T-cell (primary cell): ENCODE data around the gene LDLRAD1. TPM values are rescaled to one million over a fixed set of nuclear protein-coding genes. Genes with fewer than 3 reads are reported as not detected.

Experiments
- ATAC-seq, 4 experiments: fragments of 200-7000 bp in 3 of 4; fragments of 150-1000 bp in 1 of 4; cut with Tn5 transposase; replicated peaks in 1 of 4; 1 replicate in 3 of 4; 2 replicates in 1 of 4; pipeline ENCODE4 v1.10.0; 2021; ENCODE audit warnings: moderate library complexity in 3 of 4, mild to moderate bottlenecking in 2 of 4, moderate number of reproducible peaks in 1 of 4
- CTCF ChIA-PET, 2 donors: fragments of 300-600 bp; sonication (Branson Sonifier 250); formaldehyde crosslinking; loops; one replicate each; lab custom pipeline; 2022; ENCODE audit warnings: antibody characterized with exemption in 2 of 2; lab: Charles Lee
- POLR2A ChIA-PET, 2 donors: fragments of 300-600 bp; sonication (Branson Sonifier 250); formaldehyde crosslinking; loops; one replicate each; lab custom pipeline; 2022; ENCODE audit warnings: antibody characterized with exemption in 2 of 2; lab: Charles Lee
- DNase-seq, 35 experiments: peaks; one replicate each; pipeline versions ENCODE4 v3.0.0 to v3.0.0-alpha.2; 2013 to 2023
- H3K27ac ChIP-seq: one replicate; pipeline ENCODE4 v1.5.1; 2013; ENCODE audit warnings: low read length
- H3K27me3 ChIP-seq, 2 experiments: replicated peaks in 1 of 2; 1 replicate in 1 of 2; 2 replicates in 1 of 2; pipeline versions ENCODE4 v1.6.1 to v1.7.0; 2013; ENCODE audit warnings: low read length in 1 of 2, mixed read lengths in 1 of 2; ENCODE audit not compliant: control insufficient read depth in 2 of 2, insufficient read depth in 2 of 2; ENCODE audit errors: extremely low read depth in 1 of 2
- H3K36me3 ChIP-seq, 2 donors: 1 replicate in 1 of 2; 2 replicates in 1 of 2; pipeline versions ENCODE4 v1.6.1 to v1.7.0; 2013; ENCODE audit warnings: low read length in 1 of 2; ENCODE audit not compliant: control insufficient read depth in 2 of 2, insufficient read depth in 1 of 2; ENCODE audit errors: extremely low read depth in 1 of 2
- H3K4me1 ChIP-seq, 2 experiments: 1 replicate in 1 of 2; 2 replicates in 1 of 2; pipeline versions ENCODE4 v1.6.1 to v1.7.0; 2013; ENCODE audit warnings: low read length in 2 of 2, mixed read lengths in 1 of 2; ENCODE audit not compliant: insufficient read depth in 2 of 2, control insufficient read depth in 1 of 2; ENCODE audit errors: extremely low read depth in 1 of 2
- H3K4me3 ChIP-seq, 2 donors: 1 replicate in 1 of 2; 2 replicates in 1 of 2; pipeline versions ENCODE4 v1.5.1 to v1.7.0; 2013; ENCODE audit warnings: mild to moderate bottlenecking in 2 of 2, low read length in 1 of 2, moderate library complexity in 1 of 2; ENCODE audit not compliant: control insufficient read depth in 1 of 2; ENCODE audit errors: extremely low read depth in 1 of 2
- H3K9me3 ChIP-seq: 2 replicates; pipeline ENCODE4 v1.7.0; 2013
- H3K27ac Mint-ChIP-seq, 2 donors: one replicate each; pipeline ENCODE4 v1.8.0; 2020 to 2021; ENCODE audit warnings: mild to moderate bottlenecking in 2 of 2, mixed read lengths in 2 of 2
- H3K27me3 Mint-ChIP-seq, 2 donors: one replicate each; pipeline ENCODE4 v1.8.0; 2021 to 2022; ENCODE audit warnings: mixed read lengths in 2 of 2
- H3K36me3 Mint-ChIP-seq: one replicate; pipeline ENCODE4 v1.8.0; 2021; ENCODE audit warnings: mixed read lengths
- H3K4me1 Mint-ChIP-seq, 3 donors: one replicate each; pipeline ENCODE4 v1.8.0; 2020 to 2022; ENCODE audit warnings: mixed read lengths in 3 of 3, mild to moderate bottlenecking in 1 of 3
- H3K4me3 Mint-ChIP-seq, 3 donors: one replicate each; pipeline ENCODE4 v1.8.0; 2020 to 2022; ENCODE audit warnings: mild to moderate bottlenecking in 3 of 3, mixed read lengths in 3 of 3, moderate library complexity in 3 of 3
- H3K9me3 Mint-ChIP-seq, 3 donors: one replicate each; pipeline ENCODE4 v1.8.0; 2020 to 2022; ENCODE audit warnings: mixed read lengths in 3 of 3
- WGBS: methylation state at CpG from one replicate; pipeline ENCODE4 v1.1.5; 2013; ENCODE audit warnings: missing lambda C conversion rate; ENCODE audit not compliant: insufficient coverage; 5-methylcytosine and 5-hydroxymethylcytosine counted together
- total RNA-seq, 35 experiments: library from RNA in 6 of 35; stranded (reverse) in 6 of 35; fragments of 120-200 nt in 1 of 35; gene quantifications; one replicate each; pipeline versions ENCODE4 v1.2.1 to v1.2.4 and lab custom pipeline; 2013 to 2026

Gene LDLRAD1
- total RNA-seq, 5 donors from 2014 or later (not counting 1 experiment from before 2014, with no cell fraction given): not detected

DNA sequence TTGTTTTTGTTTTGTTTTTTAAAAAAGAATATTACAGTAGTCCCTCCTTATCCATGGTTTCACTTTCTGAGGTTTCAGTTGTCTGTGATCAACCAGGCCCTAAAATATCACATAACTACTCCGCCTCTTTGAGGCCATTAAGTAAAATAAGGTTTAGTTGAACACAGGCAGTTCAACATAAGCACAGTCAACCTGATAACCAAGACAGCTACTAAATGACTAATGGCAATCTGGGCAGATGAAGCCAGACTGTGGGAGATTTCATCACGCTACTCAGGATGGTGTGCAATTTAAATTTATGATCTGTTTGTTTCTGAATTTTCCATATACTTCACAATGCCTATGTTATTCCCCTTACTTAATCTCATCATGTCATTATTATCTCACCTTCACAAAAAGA lies 30.1 kb downstream of the LDLRAD1 start:
- no peaks in the 10 kb centered on the region for H3K36me3 ChIP-seq
- peaks cover 0 to 2% of the 10 kb centered on the region in 2 experiments for H3K27me3 ChIP-seq
- no peak overlapping the region for H3K4me3 ChIP-seq
- ChIA-PET POLR2A (no interaction called here), CTCF (no interaction called here)
- DNase-seq (no peak), ATAC-seq (no peak)
- no peaks in the 10 kb centered on the region for H3K9me3 Mint-ChIP-seq
- H3K27ac ChIP-seq: no peak overlapping the region
- no peak overlapping the region for H3K27ac Mint-ChIP-seq
- peaks cover 15 to 25% (median 25%) of the 10 kb centered on the region in 3 donors for H3K4me1 Mint-ChIP-seq
- no peaks in the 10 kb centered on the region for H3K27me3 Mint-ChIP-seq
- no CpG with 5 or more reads among the region's 2 CpGs for WGBS
- no peak overlapping the region for H3K4me3 Mint-ChIP-seq
- no peaks in the 10 kb centered on the region for H3K9me3 ChIP-seq
- peaks cover 2 to 3% of the 10 kb centered on the region in 2 experiments for H3K4me1 ChIP-seq
- no peaks in the 10 kb centered on the region for H3K36me3 Mint-ChIP-seq

DNA sequence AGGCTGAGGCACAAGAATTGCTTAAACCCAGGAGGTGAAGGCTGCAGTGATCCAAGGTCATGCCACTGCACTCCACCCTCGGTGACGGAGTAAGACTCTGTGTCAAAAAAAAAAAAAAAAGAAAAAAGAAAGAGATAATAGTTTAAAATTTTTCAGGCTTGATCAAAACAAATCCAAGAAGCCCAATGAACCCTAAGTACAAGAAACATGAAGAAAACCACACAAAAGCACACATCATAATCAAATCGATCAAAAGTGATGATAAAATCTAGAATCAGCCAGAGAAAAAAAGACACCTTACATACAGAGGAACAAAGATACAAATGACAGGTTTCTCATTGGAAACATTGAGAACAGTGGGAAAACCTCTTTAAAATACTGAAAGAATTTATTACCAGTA lies 31.5 kb downstream of the LDLRAD1 start:
- ATAC-seq: peak in 2 of 4 experiments; percentile 53 to 78
- no CpG with 5 or more reads among the region's 3 CpGs for WGBS
- Histone ChIP-seq H3K27me3 (peaks cover 0 to 3% of the 10 kb centered on the region in 2 experiments), H3K4me1 (peaks cover 2 to 3% of the 10 kb centered on the region in 2 experiments), H3K27ac (no peak overlapping the region), H3K4me3 (no peak overlapping the region), H3K36me3 (no peaks in the 10 kb centered on the region), H3K9me3 (no peaks in the 10 kb centered on the region)
- Mint-ChIP-seq H3K9me3 (no peaks in the 10 kb centered on the region), H3K4me1 (peaks cover 21 to 35% (median 30%) of the 10 kb centered on the region in 3 donors), H3K27me3 (no peaks in the 10 kb centered on the region), H3K4me3 (no peak overlapping the region), H3K36me3 (no peaks in the 10 kb centered on the region), H3K27ac (peak overlapping the region in 1 of 2 donors; percentile 23)
- peak in 1 of 35 experiments; percentile 9 for DNase-seq
- ChIA-PET POLR2A (no interaction called here), CTCF (no interaction called here)

DNA sequence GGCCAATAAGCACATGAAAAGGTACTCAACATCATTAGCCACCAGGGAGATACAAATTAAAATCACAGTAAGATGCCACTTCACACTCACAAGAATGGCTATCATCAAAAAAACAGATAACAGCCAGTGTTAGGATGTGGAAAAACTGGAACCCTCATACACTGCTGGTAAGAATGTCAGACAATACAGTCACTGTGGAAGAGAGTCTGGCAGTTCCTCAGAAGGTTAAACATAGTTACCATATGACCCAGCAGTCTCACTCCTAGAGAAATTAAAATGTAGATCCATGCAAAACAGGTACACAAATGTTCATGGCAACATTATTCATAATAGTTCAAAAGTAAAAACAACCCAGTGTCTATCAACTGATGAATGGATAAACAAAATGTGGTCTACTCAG lies 33.3 kb downstream of the LDLRAD1 start:
- no peak overlapping the region for H3K4me3 Mint-ChIP-seq
- H3K4me1 Mint-ChIP-seq: peaks cover 21 to 37% (median 30%) of the 10 kb centered on the region in 3 donors
- Histone ChIP-seq H3K4me3 (no peak overlapping the region), H3K27ac (no peak overlapping the region), H3K27me3 (peaks cover 0 to 7% of the 10 kb centered on the region in 2 experiments), H3K9me3 (no peaks in the 10 kb centered on the region), H3K36me3 (no peaks in the 10 kb centered on the region), H3K4me1 (peaks cover 2 to 3% of the 10 kb centered on the region in 2 experiments)
- no peaks in the 10 kb centered on the region for H3K36me3 Mint-ChIP-seq
- peaks cover 0 to 1% of the 10 kb centered on the region in 2 donors for H3K27me3 Mint-ChIP-seq
- ATAC-seq (no peak), DNase-seq (no peak)
- H3K27ac Mint-ChIP-seq: no peak overlapping the region
- no peaks in the 10 kb centered on the region for H3K9me3 Mint-ChIP-seq
- CTCF ChIA-PET: no interaction called here
- POLR2A ChIA-PET: no interaction called here

DNA sequence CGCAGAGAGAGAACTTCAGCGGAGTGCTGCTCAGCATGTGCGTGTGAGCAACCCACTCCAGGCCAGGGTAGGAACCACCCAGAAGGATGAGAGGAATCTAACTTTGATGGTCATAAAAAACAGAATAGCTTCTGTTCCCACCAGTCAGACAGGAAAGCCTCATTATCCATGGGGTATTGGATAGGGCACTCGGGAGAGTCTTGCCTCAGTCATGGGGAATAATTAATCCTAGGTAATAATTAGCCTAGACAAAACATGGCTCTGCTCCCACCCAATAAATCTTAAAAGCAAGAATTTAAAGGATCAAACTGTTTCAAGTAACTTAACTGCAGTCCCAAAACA lies 35.3 kb downstream of the LDLRAD1 start:
- ATAC-seq (no peak), DNase-seq (no peak)
- Mint-ChIP-seq H3K27me3 (peaks cover 3% of the 10 kb centered on the region in 2 donors), H3K9me3 (no peaks in the 10 kb centered on the region), H3K4me3 (peak overlapping the region in 1 of 3 donors; percentile 6), H3K4me1 (peaks cover 20 to 34% (median 29%) of the 10 kb centered on the region in 3 donors), H3K36me3 (no peaks in the 10 kb centered on the region), H3K27ac (no peak overlapping the region)
- POLR2A ChIA-PET: no interaction called here
- WGBS: 100% methylated on average over 3 of the region's 4 CpGs
- H3K4me3 ChIP-seq: no peak overlapping the region
- H3K27me3 ChIP-seq: peaks cover 0 to 7% of the 10 kb centered on the region in 2 experiments
- H3K4me1 ChIP-seq: peaks cover 2 to 3% of the 10 kb centered on the region in 2 experiments
- no peaks in the 10 kb centered on the region for H3K9me3 ChIP-seq
- H3K36me3 ChIP-seq: no peaks in the 10 kb centered on the region
- H3K27ac ChIP-seq: no peak overlapping the region
- CTCF ChIA-PET: no interaction called here

DNA sequence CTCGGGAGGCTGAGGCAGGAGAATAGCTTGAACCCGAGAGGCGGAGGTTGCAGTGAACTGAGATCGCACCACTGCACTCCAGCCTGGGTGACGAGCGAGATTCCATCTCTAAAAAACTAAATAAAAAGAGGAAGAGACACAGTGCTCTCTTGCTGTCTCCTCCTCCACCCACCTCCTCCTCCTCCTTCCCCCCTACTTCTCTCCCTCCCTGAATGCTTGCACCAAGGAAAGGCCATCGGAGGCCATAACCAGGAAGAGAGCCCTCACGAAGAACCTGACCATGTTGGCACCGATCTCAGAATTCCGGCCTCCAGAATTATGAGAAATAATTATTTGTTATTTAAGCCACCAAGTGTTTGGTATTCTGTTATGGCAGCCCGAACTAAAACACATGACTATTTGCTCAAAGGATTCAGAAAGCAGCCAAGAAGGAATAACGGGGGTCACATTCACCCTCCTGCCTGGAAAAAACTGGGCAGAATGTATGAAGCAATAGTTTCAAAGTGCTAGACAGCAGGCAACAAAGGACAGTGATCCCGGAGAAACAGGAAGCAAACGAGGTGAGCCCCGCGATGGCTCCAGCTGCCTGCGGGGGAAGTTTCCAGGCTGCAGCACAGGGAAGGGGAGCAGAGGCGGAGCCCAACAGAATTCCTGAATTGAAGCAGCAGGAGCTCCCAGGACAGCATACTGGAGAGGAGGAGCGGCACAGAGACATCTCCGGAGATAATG lies 35.8 kb downstream of the LDLRAD1 start:
- no peaks in the 10 kb centered on the region for H3K9me3 Mint-ChIP-seq
- DNase-seq: no peak
- H3K27ac Mint-ChIP-seq: no peak overlapping the region
- Histone ChIP-seq H3K27me3 (peaks cover 0 to 7% of the 10 kb centered on the region in 2 experiments), H3K9me3 (no peaks in the 10 kb centered on the region), H3K4me1 (peaks cover 2 to 3% of the 10 kb centered on the region in 2 experiments), H3K36me3 (no peaks in the 10 kb centered on the region), H3K27ac (no peak overlapping the region), H3K4me3 (no peak overlapping the region)
- CTCF ChIA-PET: no interaction called here
- H3K36me3 Mint-ChIP-seq: no peaks in the 10 kb centered on the region
- ATAC-seq: no peak
- H3K4me1 Mint-ChIP-seq: peaks cover 20 to 32% (median 25%) of the 10 kb centered on the region in 3 donors
- peaks cover 3% of the 10 kb centered on the region in 2 donors for H3K27me3 Mint-ChIP-seq
- 53% methylated on average over 12 of the region's 20 CpGs for WGBS
- POLR2A ChIA-PET: no interaction called here
- peak overlapping the region in 1 of 3 donors; percentile 6 for H3K4me3 Mint-ChIP-seq

DNA sequence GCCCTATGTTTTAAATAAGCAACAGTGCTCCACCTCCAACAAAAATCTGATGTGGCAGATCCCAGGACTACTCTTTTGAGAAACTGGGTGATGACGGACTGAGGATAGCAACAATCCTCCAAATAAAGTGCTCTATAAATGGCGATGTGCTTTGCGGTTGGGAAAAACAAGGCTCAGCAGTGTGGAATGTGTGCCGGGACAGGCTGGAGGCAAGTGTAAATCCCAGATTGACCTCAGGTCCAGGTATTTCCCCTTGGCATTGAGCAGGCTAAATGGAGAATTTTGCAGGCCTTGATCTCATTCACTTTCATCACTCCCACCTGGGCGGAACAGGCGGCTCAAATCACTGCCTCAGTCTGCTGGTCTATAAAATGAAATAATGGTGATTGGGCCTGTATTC lies 36.8 kb downstream of the LDLRAD1 start:
- Mint-ChIP-seq H3K36me3 (peaks cover 1% of the 10 kb centered on the region), H3K27ac (no peak overlapping the region)

More for the DNA sequence above, 36.8 kb downstream of the LDLRAD1 start:
- CTCF ChIA-PET: no interaction called here
- Mint-ChIP-seq H3K4me1 (peaks cover 11 to 25% (median 16%) of the 10 kb centered on the region in 3 donors), H3K27me3 (peaks cover 3% of the 10 kb centered on the region in 2 donors), H3K9me3 (no peaks in the 10 kb centered on the region), H3K4me3 (no peak overlapping the region)
- H3K27me3 ChIP-seq: peaks cover 0 to 7% of the 10 kb centered on the region in 2 experiments
- H3K27ac ChIP-seq: no peak overlapping the region
- ATAC-seq (no peak), DNase-seq (no peak)
- WGBS: 100% methylated on average over 5 of the region's 6 CpGs
- POLR2A ChIA-PET: no interaction called here
- no peak overlapping the region for H3K4me3 ChIP-seq
- H3K9me3 ChIP-seq: no peaks in the 10 kb centered on the region
- H3K36me3 ChIP-seq: no peaks in the 10 kb centered on the region
- H3K4me1 ChIP-seq: peaks cover 2% of the 10 kb centered on the region in 2 experiments
